IPS DF 6.9 (cell line): ENCODE results near the gene NTM.

ENCODE experiments used
- DNase-seq: peaks from one replicate; pipeline ENCODE4 v3.0.0-alpha.2; 2013; ENCODE audit warnings: low read depth, low spot score
- H3K27ac ChIP-seq: one replicate; pipeline ENCODE4 v1.5.1; 2013; ENCODE audit warnings: low read length, control low read depth
- H3K27me3 ChIP-seq: 2 replicates; pipeline ENCODE4 v1.6.1; 2013; ENCODE audit warnings: mild to moderate bottlenecking, low read length; ENCODE audit not compliant: control insufficient read depth, insufficient read depth
- H3K36me3 ChIP-seq: 2 replicates; pipeline ENCODE4 v1.6.1; 2013; ENCODE audit warnings: low read length; ENCODE audit not compliant: control insufficient read depth, insufficient read depth
- H3K4me1 ChIP-seq: 2 replicates; pipeline ENCODE4 v1.6.1; 2013; ENCODE audit warnings: low read length; ENCODE audit not compliant: control insufficient read depth, insufficient read depth
- H3K4me3 ChIP-seq: 2 replicates; pipeline ENCODE4 v1.5.1; 2013; ENCODE audit warnings: mild to moderate bottlenecking, low read length
- H3K9me3 ChIP-seq: 2 replicates; pipeline ENCODE4 v1.6.1; 2013; ENCODE audit warnings: low read length, inconsistent platforms; ENCODE audit not compliant: control insufficient read depth, insufficient read depth
- WGBS: extraction: QIAGEN DNeasy Blood & Tissue Kit; methylation state at CpG from one replicate; pipeline ENCODE4 v1.1.7; 2013; ENCODE audit warnings: mixed read lengths, missing lambda C conversion rate; ENCODE audit not compliant: insufficient read length, insufficient coverage; 5-methylcytosine and 5-hydroxymethylcytosine counted together

The NTM gene

DNA sequence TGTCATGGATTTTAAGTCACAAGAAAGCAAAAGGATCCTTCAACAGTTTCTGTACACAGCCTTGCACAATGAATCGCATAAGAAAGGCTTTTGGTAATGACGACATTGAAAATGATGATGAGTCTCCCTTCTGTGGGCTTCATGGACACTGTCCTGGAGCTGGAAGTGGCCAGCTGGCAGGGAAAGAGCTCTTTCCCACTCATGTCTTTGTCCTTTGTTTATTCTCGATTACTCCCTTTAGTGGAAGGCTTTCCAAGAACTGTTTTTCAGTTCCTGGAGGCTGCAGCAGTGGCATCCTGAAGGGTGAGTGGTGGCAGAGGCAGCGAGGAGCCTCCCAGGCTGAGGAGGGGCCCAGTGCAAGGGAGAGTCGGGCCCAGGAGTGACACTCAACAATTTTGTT lies 505.2 kb downstream of the NTM start:
- H3K4me1 ChIP-seq = peaks cover 2% of the 10 kb centered on the region; the same call in 1 of the 2 replicates
- no peak overlapping the region for H3K27ac ChIP-seq
- no CpG with 5 or more reads among the region's 5 CpGs for WGBS
- no peaks in the 10 kb centered on the region for H3K9me3 ChIP-seq
- no peaks in the 10 kb centered on the region for H3K27me3 ChIP-seq
- no peak for DNase-seq
- no peaks in the 10 kb centered on the region for H3K36me3 ChIP-seq
- H3K4me3 ChIP-seq = no peak overlapping the region

DNA sequence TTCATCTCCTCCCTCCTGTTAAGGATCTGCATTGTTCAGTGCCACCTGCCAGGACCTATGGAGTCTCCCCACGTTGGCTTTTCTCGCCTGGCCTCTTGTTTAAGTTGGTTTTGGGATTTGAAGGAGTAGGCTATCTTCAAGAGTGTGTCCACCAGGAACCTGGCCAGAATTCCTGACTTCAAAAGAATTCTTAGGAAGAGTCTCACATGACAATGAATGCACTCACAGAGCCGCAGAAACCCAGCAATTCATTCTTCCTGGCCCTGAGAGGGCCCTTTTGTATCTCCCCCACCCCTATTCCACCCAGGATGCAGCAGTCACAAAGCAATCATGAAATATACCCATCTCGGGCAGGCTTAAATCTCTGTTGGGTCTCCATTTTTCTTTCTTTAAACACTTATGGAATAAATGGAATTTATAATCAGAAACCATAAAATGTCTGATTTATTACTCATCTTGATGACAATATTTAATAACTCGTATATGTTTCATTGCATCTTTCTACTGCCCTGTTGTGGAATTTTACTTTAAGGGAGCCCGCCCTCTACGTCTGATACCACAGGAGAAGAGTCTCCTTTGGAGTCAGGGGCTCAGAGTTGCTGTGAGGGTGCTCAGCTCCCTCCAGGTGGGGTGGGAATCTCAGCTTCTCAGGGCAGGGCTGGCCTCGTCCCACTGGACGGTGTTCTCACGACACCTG lies 507.0 kb downstream of the NTM start:
- Histone ChIP-seq H3K4me3 (no peak overlapping the region), H3K36me3 (no peaks in the 10 kb centered on the region), H3K27ac (no peak overlapping the region), H3K9me3 (no peaks in the 10 kb centered on the region), H3K27me3 (no peaks in the 10 kb centered on the region), H3K4me1 (peaks cover 2% of the 10 kb centered on the region; the same call in 1 of the 2 replicates)
- DNase-seq = no peak
- WGBS = no CpG with 5 or more reads among the region's 10 CpGs

GRCh38 chr11:131880316-131880715 lies 509.9 kb downstream of the NTM start:
- H3K4me3 ChIP-seq = no peak overlapping the region
- H3K9me3 ChIP-seq = no peaks in the 10 kb centered on the region
- no peaks in the 10 kb centered on the region for H3K36me3 ChIP-seq
- no peak for DNase-seq
- no peak overlapping the region for H3K27ac ChIP-seq
- H3K4me1 ChIP-seq = peaks cover 2% of the 10 kb centered on the region; the same call in 1 of the 2 replicates
- WGBS = no CpG with 5 or more reads among the region's 3 CpGs
- no peaks in the 10 kb centered on the region for H3K27me3 ChIP-seq

DNA sequence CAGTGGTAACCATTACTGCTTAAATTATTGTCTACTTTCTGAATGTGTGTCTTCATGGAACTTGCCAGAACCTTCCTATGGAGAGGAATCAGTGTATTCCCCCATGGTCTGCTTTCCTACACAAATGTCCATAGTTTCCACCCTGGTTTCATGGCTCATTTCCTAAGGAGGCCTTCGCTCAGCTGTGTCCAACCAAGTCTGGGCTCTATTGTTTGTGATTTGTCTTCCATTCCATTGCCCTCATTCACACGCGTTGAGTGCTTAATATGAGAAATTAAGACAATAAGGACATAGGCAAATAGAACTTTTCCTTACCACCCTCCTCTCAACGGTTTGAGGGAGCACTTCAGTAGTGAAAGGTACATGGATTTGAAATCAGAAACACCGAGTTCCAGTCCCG lies 510.6 kb downstream of the NTM start:
- Histone ChIP-seq H3K27me3 (no peaks in the 10 kb centered on the region), H3K27ac (no peak overlapping the region), H3K4me3 (no peak overlapping the region), H3K4me1 (peaks cover 2% of the 10 kb centered on the region; the same call in 1 of the 2 replicates), H3K36me3 (no peaks in the 10 kb centered on the region), H3K9me3 (no peaks in the 10 kb centered on the region)
- no peak for DNase-seq
- WGBS = no CpG with 5 or more reads among the region's 6 CpGs

GRCh38 chr11:131883332-131883731 lies 512.9 kb downstream of the NTM start:
- no peak for DNase-seq
- H3K4me3 ChIP-seq = no peak overlapping the region
- WGBS = no CpG with 5 or more reads among the region's 6 CpGs

DNA sequence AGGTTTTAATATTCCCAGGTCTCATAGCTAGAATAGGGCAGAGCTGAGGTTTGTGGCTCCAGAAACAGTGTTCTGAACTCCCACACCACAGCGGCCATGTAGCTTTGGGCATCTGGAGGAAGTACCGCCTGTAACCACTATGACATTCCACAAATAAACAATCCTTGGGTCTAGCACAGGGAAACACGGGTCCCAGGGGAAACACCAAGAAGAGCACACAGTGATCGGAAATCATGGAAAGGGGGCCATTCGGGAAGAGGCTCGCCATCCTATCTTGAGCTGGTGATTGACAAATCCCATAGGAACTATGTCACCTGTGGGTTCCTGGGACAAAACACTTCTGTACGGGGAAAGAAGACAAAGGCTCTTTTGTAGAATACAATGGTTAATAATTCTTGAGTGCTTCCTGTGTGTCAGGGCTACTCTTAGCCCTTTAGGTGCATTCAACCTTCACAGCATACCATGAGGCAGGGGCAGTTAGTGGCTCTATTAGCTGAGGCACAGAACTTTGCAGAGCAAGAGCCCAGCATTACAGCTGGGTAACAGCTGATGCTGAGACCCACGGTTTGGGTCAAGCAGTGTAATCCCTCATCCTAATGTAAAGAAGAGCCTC lies 514.2 kb downstream of the NTM start:
- no peaks in the 10 kb centered on the region for H3K36me3 ChIP-seq
- H3K27ac ChIP-seq = no peak overlapping the region
- H3K9me3 ChIP-seq = no peaks in the 10 kb centered on the region
- WGBS = no CpG with 5 or more reads among the region's 8 CpGs
- H3K27me3 ChIP-seq = no peaks in the 10 kb centered on the region
- DNase-seq = no peak
- no peak overlapping the region for H3K4me3 ChIP-seq
- H3K4me1 ChIP-seq = peaks cover 3% of the 10 kb centered on the region; the same call in 1 of the 2 replicates

More at GRCh38 chr11:131883332-131883731, 512.9 kb downstream of the NTM start:
- Histone ChIP-seq H3K27me3 (no peaks in the 10 kb centered on the region), H3K27ac (no peak overlapping the region), H3K36me3 (no peaks in the 10 kb centered on the region), H3K4me1 (peaks cover 2% of the 10 kb centered on the region; the same call in 1 of the 2 replicates), H3K9me3 (no peaks in the 10 kb centered on the region)

GRCh38 chr11:131885431-131885830 lies 515.0 kb downstream of the NTM start:
- Histone ChIP-seq H3K27me3 (no peaks in the 10 kb centered on the region), H3K4me3 (no peak overlapping the region), H3K36me3 (no peaks in the 10 kb centered on the region), H3K9me3 (no peaks in the 10 kb centered on the region), H3K27ac (no peak overlapping the region), H3K4me1 (peaks cover 1% of the 10 kb centered on the region; the same call in 1 of the 2 replicates)
- no CpG with 5 or more reads among the region's 7 CpGs for whole genome bisulfite sequencing
- no peak for DNase-seq

DNA sequence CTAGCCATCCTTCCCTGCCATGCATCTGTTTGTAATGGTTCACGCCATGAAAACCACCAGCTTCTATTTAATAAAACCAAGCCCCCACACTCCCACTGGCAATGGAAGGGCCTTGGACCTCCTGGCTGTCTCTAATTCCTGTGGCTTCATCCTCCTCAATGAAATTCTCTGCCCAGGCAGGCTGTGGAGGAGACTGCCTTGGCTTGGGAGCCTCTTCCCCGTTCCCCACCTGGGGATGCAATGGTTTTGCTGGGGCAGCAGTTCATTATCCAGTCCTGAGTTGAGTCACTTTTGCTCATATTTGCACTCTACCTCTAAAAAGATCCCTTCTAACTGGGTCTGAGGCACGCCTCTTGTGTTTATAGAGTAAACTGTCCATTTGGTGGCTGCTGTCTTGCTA lies 515.8 kb downstream of the NTM start:
- no peaks in the 10 kb centered on the region for H3K27me3 ChIP-seq
- no peaks in the 10 kb centered on the region for H3K36me3 ChIP-seq
- no peak overlapping the region for H3K27ac ChIP-seq
- no peak for DNase-seq
- peaks cover 4% of the 10 kb centered on the region for H3K4me1 ChIP-seq
- no peak overlapping the region for H3K4me3 ChIP-seq
- WGBS = no CpG with 5 or more reads among the region's 3 CpGs
- no peaks in the 10 kb centered on the region for H3K9me3 ChIP-seq

DNA sequence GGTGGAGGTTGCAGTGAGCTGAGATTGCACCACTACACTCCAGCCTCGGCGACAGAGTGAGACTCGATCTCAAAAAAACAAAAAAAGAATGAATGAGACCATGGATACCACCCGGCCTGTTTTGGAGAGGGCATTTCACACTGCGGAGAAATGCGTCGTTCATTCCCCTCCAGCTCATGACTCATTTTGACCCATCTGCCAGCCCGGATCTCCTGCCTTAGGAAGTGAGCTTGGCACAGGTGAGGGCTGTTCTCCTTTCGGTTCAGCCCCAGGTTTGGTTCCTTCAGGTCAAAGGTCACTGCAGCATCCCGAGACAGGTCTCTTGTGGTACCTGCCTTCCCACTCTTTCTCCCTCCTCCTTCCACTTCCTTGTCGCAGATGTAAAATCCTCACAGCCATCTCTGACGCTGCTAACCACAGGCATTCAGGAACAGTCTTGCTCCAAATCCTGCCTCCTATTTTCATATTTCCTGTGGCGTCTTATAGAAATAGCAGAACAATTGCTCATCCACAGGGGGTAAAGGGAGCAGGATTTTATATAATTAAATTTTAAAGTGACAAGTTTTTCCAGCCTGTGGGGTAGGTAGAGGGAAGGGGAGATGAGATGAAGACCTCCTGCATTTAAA lies 517.9 kb downstream of the NTM start:
- Histone ChIP-seq H3K4me1 (peaks cover 4% of the 10 kb centered on the region), H3K27ac (no peak overlapping the region), H3K27me3 (no peaks in the 10 kb centered on the region), H3K4me3 (no peak overlapping the region), H3K36me3 (no peaks in the 10 kb centered on the region), H3K9me3 (no peaks in the 10 kb centered on the region)
- no CpG with 5 or more reads among the region's 13 CpGs for WGBS
- DNase-seq = no peak

DNA sequence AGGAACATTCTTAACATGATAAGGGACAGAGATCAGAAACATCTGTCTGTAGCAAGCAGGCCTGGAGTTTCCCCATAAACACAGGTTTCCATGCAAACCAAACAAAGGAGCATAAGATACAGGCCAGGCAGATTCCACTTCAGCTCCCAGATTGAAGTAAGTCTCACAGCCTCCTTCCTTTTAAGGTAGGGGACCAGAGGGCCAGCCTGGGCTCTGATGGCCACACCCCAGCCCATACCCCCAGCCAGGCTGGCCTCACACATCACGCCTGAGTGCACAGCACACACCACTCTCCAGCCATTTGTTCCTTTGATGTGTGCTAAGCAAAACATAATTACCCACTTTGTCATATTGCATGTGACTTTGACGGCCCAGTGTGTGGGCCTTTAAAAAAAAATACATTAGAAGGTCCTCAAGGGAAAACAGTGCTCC lies 518.7 kb downstream of the NTM start:
- Histone ChIP-seq H3K4me1 (peaks cover 4% of the 10 kb centered on the region), H3K4me3 (no peak overlapping the region), H3K9me3 (no peaks in the 10 kb centered on the region), H3K27ac (no peak overlapping the region), H3K27me3 (no peaks in the 10 kb centered on the region), H3K36me3 (no peaks in the 10 kb centered on the region)
- DNase-seq = no peak
- WGBS = no CpG with 5 or more reads among the region's 2 CpGs
